Activated B cell treated with CpG ODN at 0.5 μM for 24 hours (primary cell): ENCODE data around the gene SPECC1L. TPM values are rescaled to one million over a fixed set of nuclear protein-coding genes. Genes with fewer than 3 reads are reported as not detected.

ENCODE experiments used
- ATAC-seq: fragments of 200-7000 bp; cut with Tn5 transposase; one replicate; pipeline ENCODE4 v1.10.0; 2021; ENCODE audit warnings: low read depth, mild to moderate bottlenecking, moderate library complexity
- CTCF ChIA-PET: fragments of 350-600 bp; sonication (Branson Sonifier 250); formaldehyde crosslinking; loops from one replicate; lab custom pipeline; 2021; ENCODE audit warnings: antibody characterized with exemption; lab: Charles Lee
- POLR2A ChIA-PET: fragments of 350-600 bp; sonication (Branson Sonifier 250); formaldehyde crosslinking; loops from one replicate; lab custom pipeline; 2021; ENCODE audit warnings: antibody characterized with exemption; lab: Charles Lee
- DNase-seq: peaks from one replicate; pipeline ENCODE4 v3.0.0; 2022
- H3K27ac Mint-ChIP-seq: one replicate; pipeline ENCODE4 v1.8.0; 2020; ENCODE audit warnings: mixed read lengths
- H3K27me3 Mint-ChIP-seq: one replicate; pipeline ENCODE4 v1.8.0; 2021; ENCODE audit warnings: mixed read lengths
- H3K36me3 Mint-ChIP-seq: one replicate; pipeline ENCODE4 v1.8.0; 2021; ENCODE audit warnings: low read depth, mixed read lengths
- H3K4me1 Mint-ChIP-seq: one replicate; pipeline ENCODE4 v1.8.0; 2021; ENCODE audit warnings: mixed read lengths
- H3K4me3 Mint-ChIP-seq: one replicate; pipeline ENCODE4 v1.8.0; 2020; ENCODE audit warnings: mild to moderate bottlenecking, mixed read lengths
- H3K9me3 Mint-ChIP-seq: one replicate; pipeline ENCODE4 v1.8.0; 2020; ENCODE audit warnings: mixed read lengths
- CTCF ChIP-seq: fragments of 200-600 bp; IDR thresholded peaks from one replicate; pipeline ENCODE4 v1.8.0; 2022; ENCODE audit warnings: antibody characterized with exemption, mild to moderate bottlenecking
- intact Hi-C: fragments of 100-400 bp; cut with micrococcal nuclease; formaldehyde crosslinking; loops from one replicate; pipeline ENCODE4 v1.15.1; 2024
- total RNA-seq: library from RNA; stranded (reverse); gene quantifications from 2 replicates; pipeline ENCODE4 v1.2.3, GENCODE V29; 2022

SPECC1L gene
- total RNA-seq, 1 donor from 2014 or later: 59.0 TPM

- no peak for TF ChIP-seq CTCF
- intact Hi-C loops: no loop called here
- Mint-ChIP-seq H3K27me3 (no peaks in the 10 kb centered on the region), H3K4me3 (no peak overlapping the region), H3K36me3 (peaks cover 33% of the 10 kb centered on the region), H3K9me3 (no peaks in the 10 kb centered on the region), H3K27ac (no peak overlapping the region), H3K4me1 (peaks cover 10% of the 10 kb centered on the region)
- no peak for ATAC-seq
- no peak for DNase-seq
- POLR2A ChIA-PET: interaction anchor here (1.2 kb wide), 1 partner anchor 15 kb away, joined by 3 read pairs; no protein-coding TSS in a partner anchor
- CTCF ChIA-PET: interaction anchor here (0.8 to 1.9 kb wide), 2 partner anchors 86 to 105 kb away, joined by 3 to 8 read pairs; no protein-coding TSS in a partner anchor
These were observed 147.4 kb downstream of the SPECC1L start for GRCh38 chr22:24417901-24418641.

- intact Hi-C loops: no loop called here
- H3K27ac Mint-ChIP-seq: no peak overlapping the region
- H3K4me3 Mint-ChIP-seq: no peak overlapping the region
- no peak for ATAC-seq
- POLR2A ChIA-PET: interaction anchor here (1.2 kb wide), 1 partner anchor 16 kb away, joined by 3 read pairs; no protein-coding TSS in a partner anchor
- H3K9me3 Mint-ChIP-seq: no peaks in the 10 kb centered on the region
- CTCF ChIA-PET: interaction anchor here (0.8 to 1.9 kb wide), 2 partner anchors 85 to 104 kb away, joined by 3 to 8 read pairs; no protein-coding TSS in a partner anchor
- H3K27me3 Mint-ChIP-seq: no peaks in the 10 kb centered on the region
- peaks cover 10% of the 10 kb centered on the region for H3K4me1 Mint-ChIP-seq
- H3K36me3 Mint-ChIP-seq: peaks cover 25% of the 10 kb centered on the region
- no peak for DNase-seq
- TF ChIP-seq CTCF: no peak
These were observed 148.3 kb downstream of the SPECC1L start for GRCh38 chr22:24418786-24419474.

- CTCF ChIA-PET: interaction anchor here (1.9 kb wide), 1 partner anchor 104 kb away, joined by 8 read pairs; no protein-coding TSS in a partner anchor
- ATAC-seq: no peak
- Mint-ChIP-seq H3K27ac (no peak overlapping the region), H3K4me3 (no peak overlapping the region), H3K4me1 (peaks cover 10% of the 10 kb centered on the region), H3K27me3 (no peaks in the 10 kb centered on the region), H3K9me3 (no peaks in the 10 kb centered on the region), H3K36me3 (peaks cover 21% of the 10 kb centered on the region)
- DNase-seq: no peak
- TF ChIP-seq CTCF: no peak
- intact Hi-C loops: no loop called here
- POLR2A ChIA-PET: no interaction called here
These were observed 148.8 kb downstream of the SPECC1L start for GRCh38 chr22:24419475-24419850.

GRCh38 chr22:24420072-24420976 is 149.7 kb downstream of the SPECC1L start:
- H3K4me3 Mint-ChIP-seq: no peak overlapping the region
- no peaks in the 10 kb centered on the region for H3K27me3 Mint-ChIP-seq
- POLR2A ChIA-PET: no interaction called here
- H3K36me3 Mint-ChIP-seq: peaks cover 12% of the 10 kb centered on the region
- H3K27ac Mint-ChIP-seq: no peak overlapping the region
- ATAC-seq: no peak
- peaks cover 15% of the 10 kb centered on the region for H3K4me1 Mint-ChIP-seq
- no peaks in the 10 kb centered on the region for H3K9me3 Mint-ChIP-seq
- CTCF ChIA-PET: interaction anchor here (1.1 to 5.2 kb wide), 6 partner anchors 18 to 130 kb away, joined by 3 to 58 read pairs (median 11); no protein-coding TSS in a partner anchor
- TF ChIP-seq CTCF: no peak
- intact Hi-C loops: loop anchor here (2.0 kb wide), 1 partner anchor 18 kb away; no protein-coding TSS in a partner anchor
- no peak for DNase-seq
